ENCODE data around the gene RRM1.

GRCh38 chr11:4090258-4090657 lies 4.3 kb upstream of the RRM1 start:
- no peak for TF ChIP-seq FOXO4 (CRISPR knock-in tag; conservative IDR thresholded peaks at IDR 0.05)
- TF ChIP-seq CTCF (CRISPR knock-in tag; IDR thresholded peaks at IDR 0.05): no peak
- no peak for TF ChIP-seq JUN (CRISPR knock-in tag; IDR thresholded peaks at IDR 0.05)
- no peak for TF ChIP-seq ELK4 (CRISPR knock-in tag; IDR thresholded peaks at IDR 0.05; ENCODE audit: borderline replicate concordance)
- no peak for TF ChIP-seq SALL2 (CRISPR knock-in tag; IDR thresholded peaks at IDR 0.05)
- no peak for TF ChIP-seq CENPX (CRISPR knock-in tag; IDR thresholded peaks at IDR 0.05)
- no peak for TF ChIP-seq ZKSCAN1 (IDR thresholded peaks at IDR 0.05; ENCODE audit: low read length)

All from HepG2 (cell line).